ENCODE measurements around the gene ATRNL1. TPM values are rescaled to one million over a fixed set of nuclear protein-coding genes. Genes with fewer than 3 reads are reported as not detected.

Gene ATRNL1
- total RNA-seq, 1 donor from 2014 or later: 24.2 TPM

DNA sequence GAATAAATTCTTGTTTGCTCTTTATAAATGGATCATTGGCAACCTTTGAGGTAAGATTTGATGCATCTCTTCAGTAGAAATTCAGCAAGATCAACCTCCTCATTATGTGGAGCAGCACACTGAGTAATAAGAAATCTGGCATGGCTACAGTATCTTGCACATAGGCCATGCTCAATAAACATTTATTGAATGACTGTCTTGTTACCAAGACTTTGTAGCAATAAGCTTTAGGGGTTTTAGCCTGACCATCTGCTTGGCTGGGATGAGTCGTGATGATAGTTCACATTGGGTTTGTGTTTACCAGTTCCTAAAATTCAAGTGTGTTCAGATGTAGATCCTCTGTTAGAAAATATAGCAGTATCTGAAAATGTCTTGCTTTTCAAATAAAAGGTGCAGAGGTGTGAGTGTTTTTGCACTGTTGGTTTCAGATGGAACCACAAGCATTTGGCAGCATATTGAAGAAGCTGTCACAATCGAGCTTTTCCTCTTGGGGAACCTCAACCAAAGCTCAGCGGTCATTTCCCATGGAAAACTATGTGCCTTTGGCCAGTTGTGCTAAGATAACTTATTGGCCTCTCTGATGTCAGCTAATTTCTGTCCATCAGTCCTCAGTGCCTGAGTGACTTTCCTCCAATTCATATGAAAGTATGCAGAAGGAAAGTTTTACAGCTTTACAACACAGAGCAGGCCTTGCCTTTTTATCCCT lies 737.3 kb downstream of the ATRNL1 start:
- DNase-seq (ENCODE audit: low spot score, unreplicated experiment): no peak
- H3K36me3 Mint-ChIP-seq (ENCODE audit: insufficient read depth): no peaks in the 10 kb centered on the region
- TF ChIP-seq, protein P1, sequence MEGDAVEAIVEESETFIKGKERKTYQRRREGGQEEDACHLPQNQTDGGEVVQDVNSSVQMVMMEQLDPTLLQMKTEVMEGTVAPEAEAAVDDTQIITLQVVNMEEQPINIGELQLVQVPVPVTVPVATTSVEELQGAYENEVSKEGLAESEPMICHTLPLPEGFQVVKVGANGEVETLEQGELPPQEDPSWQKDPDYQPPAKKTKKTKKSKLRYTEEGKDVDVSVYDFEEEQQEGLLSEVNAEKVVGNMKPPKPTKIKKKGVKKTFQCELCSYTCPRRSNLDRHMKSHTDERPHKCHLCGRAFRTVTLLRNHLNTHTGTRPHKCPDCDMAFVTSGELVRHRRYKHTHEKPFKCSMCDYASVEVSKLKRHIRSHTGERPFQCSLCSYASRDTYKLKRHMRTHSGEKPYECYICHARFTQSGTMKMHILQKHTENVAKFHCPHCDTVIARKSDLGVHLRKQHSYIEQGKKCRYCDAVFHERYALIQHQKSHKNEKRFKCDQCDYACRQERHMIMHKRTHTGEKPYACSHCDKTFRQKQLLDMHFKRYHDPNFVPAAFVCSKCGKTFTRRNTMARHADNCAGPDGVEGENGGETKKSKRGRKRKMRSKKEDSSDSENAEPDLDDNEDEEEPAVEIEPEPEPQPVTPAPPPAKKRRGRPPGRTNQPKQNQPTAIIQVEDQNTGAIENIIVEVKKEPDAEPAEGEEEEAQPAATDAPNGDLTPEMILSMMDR (IDR thresholded peaks at IDR 0.05; ENCODE audit: unreplicated experiment): no peak
- H3K4me3 Mint-ChIP-seq (ENCODE audit: low read depth): no peak overlapping the region
- H3K27me3 Mint-ChIP-seq: no peaks in the 10 kb centered on the region
- H3K4me1 Mint-ChIP-seq (ENCODE audit: low read depth): no peaks in the 10 kb centered on the region
- H3K9me3 Mint-ChIP-seq (ENCODE audit: low read depth): no peaks in the 10 kb centered on the region
- H3K27ac Mint-ChIP-seq: no peak overlapping the region

- TF ChIP-seq, protein P1 (IDR thresholded peaks at IDR 0.05; ENCODE audit: unreplicated experiment): no peak
- H3K4me1 Mint-ChIP-seq (ENCODE audit: low read depth): no peaks in the 10 kb centered on the region
- H3K9me3 Mint-ChIP-seq (ENCODE audit: low read depth): no peaks in the 10 kb centered on the region
- no peak overlapping the region for H3K4me3 Mint-ChIP-seq (ENCODE audit: low read depth)
- no peak overlapping the region for H3K27ac Mint-ChIP-seq
- DNase-seq (ENCODE audit: low spot score, unreplicated experiment): no peak
- H3K27me3 Mint-ChIP-seq: peaks cover 2% of the 10 kb centered on the region
- no peaks in the 10 kb centered on the region for H3K36me3 Mint-ChIP-seq (ENCODE audit: insufficient read depth)
These were observed 737.9 kb downstream of the ATRNL1 start for GRCh38 chr10:115831016-115831415.

GRCh38 chr10:115833119-115833518 lies 740.0 kb downstream of the ATRNL1 start:
- Mint-ChIP-seq H3K27me3 (peaks cover 2% of the 10 kb centered on the region), H3K27ac (no peak overlapping the region)

GRCh38 chr10:115844591-115844990 lies 751.4 kb downstream of the ATRNL1 start:
- no peak overlapping the region for H3K4me3 Mint-ChIP-seq (ENCODE audit: low read depth)
- H3K9me3 Mint-ChIP-seq (ENCODE audit: low read depth): no peaks in the 10 kb centered on the region
- peaks cover 13% of the 10 kb centered on the region for H3K4me1 Mint-ChIP-seq (ENCODE audit: low read depth)
- H3K27me3 Mint-ChIP-seq: peaks cover 4% of the 10 kb centered on the region
- TF ChIP-seq, protein P1 (IDR thresholded peaks at IDR 0.05; ENCODE audit: unreplicated experiment): no peak
- no peak overlapping the region for H3K27ac Mint-ChIP-seq
- H3K36me3 Mint-ChIP-seq (ENCODE audit: insufficient read depth): no peaks in the 10 kb centered on the region
- DNase-seq (ENCODE audit: low spot score, unreplicated experiment): no peak

More at GRCh38 chr10:115833119-115833518, 740.0 kb downstream of the ATRNL1 start:
- Mint-ChIP-seq H3K4me1 (ENCODE audit: low read depth) (peaks cover 1% of the 10 kb centered on the region), H3K4me3 (ENCODE audit: low read depth) (no peak overlapping the region), H3K9me3 (ENCODE audit: low read depth) (no peaks in the 10 kb centered on the region), H3K36me3 (ENCODE audit: insufficient read depth) (no peaks in the 10 kb centered on the region)
- no peak for DNase-seq (ENCODE audit: low spot score, unreplicated experiment)
- TF ChIP-seq, protein P1 (IDR thresholded peaks at IDR 0.05; ENCODE audit: unreplicated experiment): no peak

- Mint-ChIP-seq H3K36me3 (ENCODE audit: insufficient read depth) (no peaks in the 10 kb centered on the region), H3K27me3 (peaks cover 4% of the 10 kb centered on the region), H3K9me3 (ENCODE audit: low read depth) (no peaks in the 10 kb centered on the region), H3K27ac (no peak overlapping the region), H3K4me3 (ENCODE audit: low read depth) (no peak overlapping the region), H3K4me1 (ENCODE audit: low read depth) (peaks cover 13% of the 10 kb centered on the region)
- DNase-seq (ENCODE audit: low spot score, unreplicated experiment): no peak
- TF ChIP-seq, protein P1 (IDR thresholded peaks at IDR 0.05; ENCODE audit: unreplicated experiment): no peak
These were observed 752.8 kb downstream of the ATRNL1 start for GRCh38 chr10:115845921-115846320.
